OCI-LY3 (cell line): ENCODE data around the gene PI4KB.
"Not testable (repeated sequence)": the region's sequence is repeated elsewhere in the genome, so short reads cannot be mapped to it uniquely, and the experiment has no call there.

Experiments
- H2AFZ ChIP-seq: fragments of 200-600, 300-600 bp; shearing (Covaris generic); 2 replicates; pipeline ENCODE4 v1.6.0; 2014; ENCODE audit warnings: antibody characterized with exemption, low read depth, low read length
- H3K27ac ChIP-seq: fragments of 200-600, 300-600 bp; sonication (generic); 2 replicates; pipeline ENCODE4 v1.5.1; 2014; ENCODE audit warnings: mild to moderate bottlenecking, low read length, moderate library complexity, mixed read lengths
- H3K27me3 ChIP-seq: fragments of 200-600, 300-600 bp; sonication (generic); 2 replicates; pipeline ENCODE4 v1.6.1; 2014; ENCODE audit warnings: low read depth, low read length, mixed read lengths
- H3K36me3 ChIP-seq: fragments of 200-600, 300-600 bp; sonication (generic); replicated peaks from 2 replicates; pipeline ENCODE3; 2014; ENCODE audit warnings: low read depth, low read length, mixed read lengths
- H3K4me1 ChIP-seq: fragments of 300-600, 200-600 bp; sonication (generic); 2 replicates; pipeline ENCODE4 v1.6.1; 2014; ENCODE audit warnings: low read length, mixed read lengths
- H3K4me2 ChIP-seq: fragments of 200-600, 300-600 bp; sonication (generic); 2 replicates; pipeline ENCODE4 v1.6.1; 2014; ENCODE audit warnings: low read length, mixed read lengths
- H3K4me3 ChIP-seq: fragments of 300-600, 200-600 bp; sonication (generic); 2 replicates; pipeline ENCODE4 v1.5.1; 2014; ENCODE audit warnings: antibody characterized with exemption, mild to moderate bottlenecking, low read length, moderate library complexity
- H3K79me2 ChIP-seq: fragments of 300-600, 200-600 bp; shearing (Covaris generic); 2 replicates; pipeline ENCODE4 v1.6.1; 2014; ENCODE audit warnings: mild to moderate bottlenecking, low read length, mixed read lengths
- H3K9ac ChIP-seq: fragments of 300-600, 200-600 bp; shearing (Covaris generic); 2 replicates; pipeline ENCODE4 v1.6.0; 2014; ENCODE audit warnings: mild to moderate bottlenecking, low read length, moderate library complexity
- H3K9me3 ChIP-seq: fragments of 200-600, 300-600 bp; shearing (Covaris generic); 2 replicates; pipeline ENCODE4 v1.6.1; 2014; ENCODE audit warnings: low read length, mixed read lengths; ENCODE audit not compliant: insufficient read depth
- H4K20me1 ChIP-seq: fragments of 200-600, 300-600 bp; sonication (generic); 2 replicates; pipeline ENCODE4 v1.6.1; 2016; ENCODE audit warnings: low read length, mixed read lengths; ENCODE audit not compliant: insufficient read depth
- EZH2phosphoT487 ChIP-seq: fragments of 200-600 bp; shearing (Covaris generic); IDR thresholded peaks from 2 replicates; pipeline ENCODE4 v1.6.1; 2018; ENCODE audit warnings: antibody characterized with exemption, mixed run types, low read depth
- TF ChIP-seq, protein P1 (sequence below): fragments of 200-600, 300-600 bp; sonication (generic); IDR thresholded peaks from 2 replicates; pipeline ENCODE4 v1.5.1; 2014; ENCODE audit warnings: antibody characterized with exemption, low read length, low read depth

Gene PI4KB

DNA sequence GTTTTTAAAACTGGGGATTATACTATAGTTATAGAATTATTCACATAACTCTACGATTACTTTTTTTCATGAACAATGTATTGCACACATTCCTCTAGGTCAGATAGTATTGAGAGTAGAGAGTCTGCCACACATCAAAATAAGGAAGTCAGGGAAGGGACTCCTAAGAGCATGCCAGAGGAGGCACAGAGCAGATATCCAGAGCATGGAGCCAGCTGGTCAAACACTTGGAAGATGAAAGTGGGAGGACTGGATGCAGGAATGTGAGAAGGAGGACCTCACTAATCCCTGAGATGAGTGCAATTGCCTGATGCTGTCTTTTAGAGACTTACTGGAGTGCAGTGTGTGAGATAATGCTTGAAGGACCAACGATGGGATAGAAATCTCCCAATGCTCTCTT is 29.5 kb upstream of the PI4KB start:
- no peak overlapping the region for H3K9ac ChIP-seq
- H3K4me2 ChIP-seq, result no peak overlapping the region
- H3K36me3 ChIP-seq, result peaks cover 4% of the 10 kb centered on the region

DNA sequence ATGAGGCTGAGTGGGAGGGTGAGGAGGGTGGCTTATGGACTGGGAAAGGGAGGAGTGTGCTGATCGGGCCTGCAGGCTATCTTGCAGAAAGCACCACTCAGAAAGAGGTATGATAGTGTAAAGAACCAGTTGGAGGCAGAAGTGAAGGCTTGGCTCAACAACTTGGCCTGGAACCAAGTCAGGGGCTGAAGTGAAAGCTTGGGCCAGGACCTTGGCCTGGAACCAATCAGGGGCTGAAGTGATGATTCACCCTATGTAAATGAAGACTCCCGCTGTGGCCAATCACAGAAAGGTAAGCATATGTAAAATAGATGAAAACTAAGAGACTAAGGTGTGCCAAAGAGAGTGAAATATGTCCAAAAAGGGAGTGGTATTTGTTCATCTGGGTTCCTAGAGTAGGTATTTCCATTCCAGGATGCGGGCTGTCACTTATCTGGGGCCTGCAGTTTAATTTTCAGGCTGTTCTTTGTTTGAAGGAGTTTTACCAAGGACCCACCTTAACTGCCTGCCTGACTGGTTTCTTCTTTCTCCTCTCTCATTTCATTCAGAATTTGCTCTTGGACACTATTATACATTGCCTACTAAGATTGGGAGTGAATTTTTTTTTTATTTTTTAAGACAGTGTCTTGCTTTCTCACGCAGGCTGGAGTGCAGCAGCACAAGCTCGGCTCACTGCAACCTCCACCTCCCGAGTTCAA is 25.0 kb upstream of the PI4KB start:
- no peaks in the 10 kb centered on the region for H3K79me2 ChIP-seq
- H2AFZ ChIP-seq, result no peak overlapping the region
- TF ChIP-seq EZH2phosphoT487, result no peak
- TF ChIP-seq, protein P1, sequence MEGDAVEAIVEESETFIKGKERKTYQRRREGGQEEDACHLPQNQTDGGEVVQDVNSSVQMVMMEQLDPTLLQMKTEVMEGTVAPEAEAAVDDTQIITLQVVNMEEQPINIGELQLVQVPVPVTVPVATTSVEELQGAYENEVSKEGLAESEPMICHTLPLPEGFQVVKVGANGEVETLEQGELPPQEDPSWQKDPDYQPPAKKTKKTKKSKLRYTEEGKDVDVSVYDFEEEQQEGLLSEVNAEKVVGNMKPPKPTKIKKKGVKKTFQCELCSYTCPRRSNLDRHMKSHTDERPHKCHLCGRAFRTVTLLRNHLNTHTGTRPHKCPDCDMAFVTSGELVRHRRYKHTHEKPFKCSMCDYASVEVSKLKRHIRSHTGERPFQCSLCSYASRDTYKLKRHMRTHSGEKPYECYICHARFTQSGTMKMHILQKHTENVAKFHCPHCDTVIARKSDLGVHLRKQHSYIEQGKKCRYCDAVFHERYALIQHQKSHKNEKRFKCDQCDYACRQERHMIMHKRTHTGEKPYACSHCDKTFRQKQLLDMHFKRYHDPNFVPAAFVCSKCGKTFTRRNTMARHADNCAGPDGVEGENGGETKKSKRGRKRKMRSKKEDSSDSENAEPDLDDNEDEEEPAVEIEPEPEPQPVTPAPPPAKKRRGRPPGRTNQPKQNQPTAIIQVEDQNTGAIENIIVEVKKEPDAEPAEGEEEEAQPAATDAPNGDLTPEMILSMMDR, result no peak
- peaks cover 8% of the 10 kb centered on the region for H3K9me3 ChIP-seq
- H3K4me1 ChIP-seq, result peaks cover 19% of the 10 kb centered on the region
- no peak overlapping the region for H3K9ac ChIP-seq
- no peak overlapping the region for H3K4me3 ChIP-seq
- H4K20me1 ChIP-seq, result no peaks in the 10 kb centered on the region
- H3K27me3 ChIP-seq, result no peaks in the 10 kb centered on the region
- H3K4me2 ChIP-seq, result no peak overlapping the region
- peaks cover 10% of the 10 kb centered on the region for H3K36me3 ChIP-seq
- no peak overlapping the region for H3K27ac ChIP-seq

More for the DNA sequence above, 29.5 kb upstream of the PI4KB start:
- H2AFZ ChIP-seq, result peak overlapping the region; percentile 97
- TF ChIP-seq EZH2phosphoT487, result no peak
- TF ChIP-seq, protein P1, result no peak
- 0 out of 2 replicates have a peak, but pooled peaks cover 4% of the 10 kb centered on the region for H3K4me1 ChIP-seq
- no peak overlapping the region for H3K27ac ChIP-seq
- no peaks in the 10 kb centered on the region for H3K79me2 ChIP-seq
- peaks cover 7% of the 10 kb centered on the region for H3K9me3 ChIP-seq
- H3K27me3 ChIP-seq, result no peaks in the 10 kb centered on the region
- H3K4me3 ChIP-seq, result no peak overlapping the region
- no peaks in the 10 kb centered on the region for H4K20me1 ChIP-seq

DNA sequence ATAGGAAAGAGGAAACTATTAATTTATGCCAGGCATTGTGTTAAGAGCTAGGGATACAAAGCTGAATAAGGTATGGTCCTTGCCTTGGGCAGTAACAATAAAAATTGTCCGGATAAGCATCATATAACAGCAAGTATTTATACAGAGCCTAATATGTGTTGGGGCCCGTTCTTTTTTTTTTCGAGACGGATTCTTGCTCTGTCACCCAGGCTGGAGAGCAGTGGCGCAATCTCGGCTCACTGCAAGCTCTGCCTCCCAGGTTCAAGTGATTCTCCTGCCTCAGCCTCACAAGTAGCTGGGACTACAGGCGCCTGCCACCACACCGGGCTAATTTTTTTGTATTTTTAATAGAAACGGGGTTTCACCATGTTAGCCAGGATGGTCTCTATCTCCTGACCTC is 23.1 kb upstream of the PI4KB start:
- H3K9ac ChIP-seq, H3K4me2 ChIP-seq, H3K9me3 ChIP-seq, H4K20me1 ChIP-seq, H3K27me3 ChIP-seq, H3K27ac ChIP-seq, H3K4me3 ChIP-seq, H2AFZ ChIP-seq: not testable (repeated sequence)
- peaks cover 20% of the 10 kb centered on the region for H3K36me3 ChIP-seq
- H3K4me1 ChIP-seq, result peaks cover 22% of the 10 kb centered on the region
- peaks cover 14% of the 10 kb centered on the region for H3K79me2 ChIP-seq

DNA sequence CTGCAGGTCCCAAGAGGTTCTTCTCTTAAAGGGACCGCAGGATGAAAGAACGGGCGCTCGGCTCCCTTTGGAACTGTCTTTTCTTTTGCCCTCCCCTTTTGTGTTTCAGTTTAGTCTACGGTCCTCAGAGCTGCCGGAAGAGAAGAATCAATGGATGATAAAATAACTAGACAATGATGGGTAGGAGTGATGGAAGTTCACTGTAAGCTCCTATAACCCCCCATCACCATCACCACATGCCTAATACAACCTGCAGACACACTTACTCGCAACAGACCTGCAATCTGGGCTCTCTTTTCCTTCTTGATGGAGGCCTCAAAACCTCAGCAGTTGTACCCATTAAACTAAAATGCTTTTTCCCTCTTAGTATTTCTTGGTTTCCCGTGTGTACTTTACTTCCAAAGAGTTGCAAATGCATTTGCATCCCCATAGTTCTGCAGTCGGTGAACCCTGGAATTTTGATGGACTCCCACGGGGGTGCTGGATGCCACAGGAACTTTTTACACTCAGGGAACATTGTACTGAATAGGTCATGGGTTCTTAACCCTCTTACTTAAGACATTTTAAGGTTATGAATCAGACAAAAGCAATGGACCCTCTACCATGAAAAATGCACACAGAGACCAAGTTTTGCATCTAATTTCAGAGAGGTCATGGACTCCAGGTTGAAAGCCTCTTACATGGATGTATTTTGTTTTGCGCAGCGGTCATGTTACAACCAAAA is 20.5 kb upstream of the PI4KB start:
- H4K20me1 ChIP-seq, result no peaks in the 10 kb centered on the region
- TF ChIP-seq, protein P1, result no peak
- no peak for TF ChIP-seq EZH2phosphoT487
- H3K4me1 ChIP-seq, result peaks cover 28% of the 10 kb centered on the region
- peaks cover 8% of the 10 kb centered on the region for H3K9me3 ChIP-seq
- H3K27me3 ChIP-seq, result no peaks in the 10 kb centered on the region
- H3K36me3 ChIP-seq, result peaks cover 44% of the 10 kb centered on the region
- peaks cover 29% of the 10 kb centered on the region for H3K79me2 ChIP-seq
- peak overlapping the region; percentile 76 for H3K9ac ChIP-seq
- peak overlapping the region; percentile 86 for H3K4me2 ChIP-seq
- H2AFZ ChIP-seq, result peak overlapping the region; percentile 12; the same call in 1 of the 2 replicates
- H3K4me3 ChIP-seq, result peak overlapping the region; percentile 71
- H3K27ac ChIP-seq, result peak overlapping the region; percentile 94
